Transverse colon (tissue), 4 donors: Measurements from ENCODE around the gene HS3ST2. TPM values are rescaled to one million over a fixed set of nuclear protein-coding genes. Genes with fewer than 3 reads are reported as not detected.

Experiments used
- DNase-seq: peaks from one replicate; pipeline ENCODE4 v3.0.0-alpha.2; 2019
- H3K27ac ChIP-seq, 4 donors: fragments of 200-600 bp; sonication (generic); 2 replicates each; pipeline ENCODE4 v1.5.1; 2016 to 2018; ENCODE audit warnings: inconsistent platforms in 4 of 4
- H3K27me3 ChIP-seq: fragments of 200-600 bp; sonication (generic); 2 replicates; pipeline ENCODE4 v1.5.1; 2017; ENCODE audit warnings: inconsistent platforms
- H3K36me3 ChIP-seq, 4 donors: fragments of 200-600 bp; sonication (generic); 2 replicates each; pipeline ENCODE4 v1.5.1; 2017 to 2019; ENCODE audit warnings: inconsistent platforms in 4 of 4
- H3K4me1 ChIP-seq, 4 donors: fragments of 200-600 bp; sonication (generic); 2 replicates each; pipeline ENCODE4 v1.5.1; 2017 to 2020; ENCODE audit warnings: inconsistent platforms in 4 of 4
- H3K4me3 ChIP-seq, 4 donors: fragments of 200-600 bp; sonication (generic); 1 replicate in 1 of 4; 2 replicates in 3 of 4; pipeline versions ENCODE4 v1.5.1 to v1.6.1; 2017 to 2019; ENCODE audit warnings: inconsistent platforms in 4 of 4
- H3K9me3 ChIP-seq, 2 donors: fragments of 200-600 bp; sonication (generic); 2 replicates each; pipeline ENCODE4 v1.5.1; 2017 to 2019; ENCODE audit warnings: inconsistent platforms in 2 of 2
- CTCF ChIP-seq, 5 experiments: fragments of 200-600 bp in 3 of 5; fragments of 450-650 bp in 2 of 5; sonication (generic) in 3 of 5; IDR thresholded peaks; 1 replicate in 2 of 5; 2 replicates in 3 of 5; pipeline ENCODE4 v1.5.1; 2016 to 2017; ENCODE audit warnings: antibody characterized with exemption in 5 of 5, inconsistent platforms in 3 of 5, mild to moderate bottlenecking in 2 of 5, moderate library complexity in 1 of 5
- EP300 ChIP-seq: sonication (generic); formaldehyde crosslinking; IDR thresholded peaks from one replicate; pipeline ENCODE4 v1.6.1; 2017; ENCODE audit warnings: antibody characterized with exemption, low read depth
- POLR2A ChIP-seq: fragments of 450-650 bp; IDR thresholded peaks from one replicate; pipeline ENCODE4 v1.6.1; 2016; ENCODE audit warnings: antibody characterized with exemption, mild to moderate bottlenecking, moderate library complexity
- POLR2AphosphoS5 ChIP-seq, 3 donors: sonication (generic); formaldehyde crosslinking; IDR thresholded peaks; one replicate each; pipeline ENCODE4 v1.6.1; 2016; ENCODE audit warnings: antibody characterized with exemption in 3 of 3
- WGBS, 2 donors: methylation state at CpG; one replicate each; pipeline ENCODE4 v1.1.5; 2018; ENCODE audit warnings: low coverage in 1 of 2; 5-methylcytosine and 5-hydroxymethylcytosine counted together
- in situ Hi-C, 4 donors: fragments of 200-750 bp; cut with MboI; loops; one replicate each; pipeline versions ENCODE4 v1.15.0 to v1.15.1; 2017; ENCODE audit warnings: low sequenced_read_pairs in 3 of 4, low pct_ligation_motif_present in 1 of 4, low pct_unique_long_range_greater_than_20kb in 1 of 4
- intact Hi-C: fragments of 100-400 bp; cut with DNase I; formaldehyde crosslinking; loops from one replicate; pipeline ENCODE4 v1.15.1; 2023; ENCODE audit warnings: low total_unique reads
- total RNA-seq, 4 donors: library from RNA; depleted of rRNA; stranded (reverse); fragments of >200 nt; gene quantifications; one replicate each; pipeline ENCODE4 v1.1.0, GENCODE V29; 2016

HS3ST2 gene
- total RNA-seq, 4 donors from 2014 or later, result 0.32 to 4.5 (median 2.2) TPM

DNA sequence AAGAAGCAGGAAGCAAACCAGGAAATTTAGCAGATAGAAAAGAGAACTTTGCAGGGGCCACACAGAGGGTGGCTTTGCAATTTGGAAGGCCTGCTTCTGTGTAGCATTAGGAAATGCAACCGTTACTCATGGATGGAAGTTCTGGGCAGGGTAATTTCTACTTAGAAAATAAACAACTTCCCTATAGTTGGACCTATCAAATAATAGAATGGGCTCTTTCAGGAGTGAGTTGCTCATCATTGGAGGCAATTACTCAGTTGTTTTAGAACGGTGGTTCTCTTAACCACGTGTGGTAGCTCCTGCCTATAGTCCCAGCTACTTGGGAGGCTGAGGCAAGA lies 25.8 kb upstream of the HS3ST2 start:
- TF ChIP-seq CTCF (IDR thresholded peaks at IDR 0.05), result no peak
- TF ChIP-seq POLR2AphosphoS5 (IDR thresholded peaks at IDR 0.05), result no peak
- TF ChIP-seq EP300, result no peak
- TF ChIP-seq POLR2A, result no peak
- Histone ChIP-seq H3K4me3 (no peak overlapping the region), H3K27me3 (no peaks in the 10 kb centered on the region), H3K27ac (peak overlapping the region in 2 of 4 donors; percentile 15 to 31), H3K9me3 (no peaks in the 10 kb centered on the region), H3K36me3 (no peaks in the 10 kb centered on the region), H3K4me1 (peaks cover 3 to 15% (median 12%) of the 10 kb centered on the region in 4 donors)
- DNase-seq, result no peak
- intact Hi-C loops, result no loop called here
- 4 to 15% methylated on average over 3 of the region's 3 CpGs for WGBS, 2 donors
- in situ Hi-C loops, result no loop called here

DNA sequence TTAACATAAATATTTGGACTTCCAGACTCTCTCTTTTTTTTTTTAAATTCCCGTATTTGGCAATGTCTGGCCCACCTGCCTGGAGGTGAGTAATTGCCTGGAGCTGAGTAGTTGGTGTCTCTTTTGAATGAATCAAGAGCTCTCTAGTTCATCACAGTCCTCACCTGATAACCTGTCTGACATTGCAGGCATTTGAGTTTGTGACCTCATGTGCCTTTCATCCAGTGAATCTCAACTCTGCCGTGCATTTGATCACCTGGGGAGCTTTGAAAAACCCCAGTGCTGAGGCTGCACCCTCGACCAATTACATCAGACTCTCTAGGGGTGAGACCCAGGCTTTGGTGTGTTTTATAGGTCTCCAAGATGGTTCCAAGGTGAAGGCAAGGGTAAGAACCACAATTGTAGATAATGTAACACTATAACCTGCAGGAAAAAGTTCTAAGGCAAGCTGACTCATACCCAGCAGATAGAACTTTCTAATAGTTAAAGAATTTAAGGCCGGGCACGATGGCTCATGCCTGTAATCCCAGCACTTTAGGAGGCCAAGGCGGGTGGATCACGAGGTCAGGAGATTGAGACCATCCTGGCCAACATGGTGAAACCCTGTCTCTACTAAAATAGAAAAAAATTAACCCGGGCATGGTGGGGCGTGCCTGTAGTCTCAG lies 24.5 kb upstream of the HS3ST2 start:
- in situ Hi-C loops, result no loop called here
- 76% methylated on average over 8 to 9 of the region's 9 CpGs for WGBS, 2 donors
- Histone ChIP-seq H3K27me3 (no peaks in the 10 kb centered on the region), H3K9me3 (peaks cover 0 to 4% of the 10 kb centered on the region in 2 donors), H3K4me1 (peaks cover 3 to 15% (median 12%) of the 10 kb centered on the region in 4 donors), H3K36me3 (no peaks in the 10 kb centered on the region), H3K27ac (no peak overlapping the region), H3K4me3 (no peak overlapping the region)
- DNase-seq, result no peak
- intact Hi-C loops, result no loop called here
- TF ChIP-seq CTCF (IDR thresholded peaks at IDR 0.05) (no peak), POLR2AphosphoS5 (IDR thresholded peaks at IDR 0.05) (no peak), POLR2A (no peak), EP300 (no peak)

DNA sequence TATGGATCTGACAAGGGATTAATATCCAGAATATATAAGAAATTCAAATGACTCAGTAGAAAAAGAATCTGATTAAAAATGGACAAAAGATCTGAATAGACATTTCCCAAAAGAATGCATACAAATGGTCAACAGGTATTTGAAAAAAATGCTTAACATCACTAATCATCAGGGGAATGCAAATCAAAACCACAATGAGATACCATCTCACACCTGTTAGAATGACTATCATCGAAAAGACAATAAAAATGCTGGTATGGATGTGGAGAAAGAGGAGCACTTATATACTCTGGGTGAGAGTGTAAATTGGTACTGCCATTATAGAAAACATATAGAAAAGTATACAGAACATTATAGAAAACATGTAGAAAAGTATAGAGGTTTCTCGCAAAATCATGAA lies 16.4 kb upstream of the HS3ST2 start:
- no peaks in the 10 kb centered on the region for H3K36me3 ChIP-seq
- DNase-seq, result no peak
- peaks cover 0 to 5% of the 10 kb centered on the region in 2 donors for H3K9me3 ChIP-seq
- TF ChIP-seq CTCF (IDR thresholded peaks at IDR 0.05) (no peak), POLR2A (no peak), EP300 (no peak), POLR2AphosphoS5 (IDR thresholded peaks at IDR 0.05) (no peak)
- H3K27me3 ChIP-seq, result no peaks in the 10 kb centered on the region
- H3K4me3 ChIP-seq, result no peak overlapping the region
- WGBS, 2 donors, result 84 to 94% methylated on average over 2 of the region's 2 CpGs
- no peaks in the 10 kb centered on the region for H3K4me1 ChIP-seq
- in situ Hi-C loops (no loop called here), intact Hi-C loops (no loop called here)
- H3K27ac ChIP-seq, result no peak overlapping the region

- in situ Hi-C loops, result no loop called here
- DNase-seq, result no peak
Observed at GRCh38 chr16:22799113-22799512, 14.8 kb upstream of the HS3ST2 start.

More at GRCh38 chr16:22799113-22799512, 14.8 kb upstream of the HS3ST2 start:
- 60% methylated on average over 2 of the region's 2 CpGs; no CpG with 5 or more reads in 1 of the 2 donors for WGBS, 2 donors
- no peak overlapping the region for H3K27ac ChIP-seq
- H3K4me3 ChIP-seq, result no peak overlapping the region
- peaks cover 0 to 4% of the 10 kb centered on the region in 2 donors for H3K9me3 ChIP-seq
- peaks cover 4% of the 10 kb centered on the region for H3K27me3 ChIP-seq
- no peaks in the 10 kb centered on the region for H3K4me1 ChIP-seq
- H3K36me3 ChIP-seq, result no peaks in the 10 kb centered on the region
- no peak for TF ChIP-seq POLR2A
- TF ChIP-seq CTCF (IDR thresholded peaks at IDR 0.05), result no peak
- TF ChIP-seq POLR2AphosphoS5 (IDR thresholded peaks at IDR 0.05), result no peak
- no peak for TF ChIP-seq EP300
- intact Hi-C loops, result no loop called here
